Islet precursor cell (in vitro differentiated cells): ENCODE results near the gene WDFY3.

Experiments used
- DNase-seq: peaks from one replicate; pipeline ENCODE4 v3.0.0-alpha.2; 2018

WDFY3 gene

DNA sequence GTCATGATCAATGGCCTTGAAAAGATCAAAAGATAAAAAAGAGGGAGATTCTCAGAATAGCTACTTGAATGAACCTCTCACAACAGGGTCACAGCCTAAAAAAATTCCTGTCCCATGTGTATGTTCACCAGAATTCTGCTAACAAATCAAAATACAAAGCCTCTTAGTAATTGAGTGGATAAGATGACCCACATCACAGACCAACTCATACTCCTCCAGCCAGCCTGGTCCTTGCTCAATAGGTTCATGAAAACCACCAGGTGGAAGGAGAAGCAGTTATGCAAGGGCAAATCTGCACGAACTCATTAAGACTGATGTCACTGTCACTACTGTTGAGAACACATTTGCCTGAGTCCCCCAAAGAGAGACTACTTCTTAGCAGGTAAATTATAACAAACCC is 21.5 kb downstream of the WDFY3 start:
- no peak for DNase-seq

DNA sequence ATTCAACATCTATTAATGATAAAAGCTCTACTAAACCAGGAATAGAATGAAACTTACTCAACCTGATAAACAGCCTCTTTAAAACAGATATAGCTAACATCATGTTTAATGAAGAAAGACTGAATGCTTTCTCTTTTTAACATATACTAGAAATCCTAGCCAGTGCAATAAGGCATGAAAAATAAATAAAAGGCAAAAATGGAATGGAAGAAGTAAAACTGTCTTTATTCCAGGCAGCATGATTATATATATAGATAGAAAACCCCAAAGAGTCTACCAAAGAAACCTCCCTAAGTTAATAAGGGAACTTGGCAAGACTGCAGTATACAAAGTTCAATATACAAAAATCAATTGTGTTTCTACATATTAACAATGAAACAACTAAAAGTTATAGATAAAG is 25.5 kb downstream of the WDFY3 start:
- DNase-seq, result no peak

GRCh38 chr4:84939113-84939512 is 27.4 kb downstream of the WDFY3 start:
- no peak for DNase-seq

DNA sequence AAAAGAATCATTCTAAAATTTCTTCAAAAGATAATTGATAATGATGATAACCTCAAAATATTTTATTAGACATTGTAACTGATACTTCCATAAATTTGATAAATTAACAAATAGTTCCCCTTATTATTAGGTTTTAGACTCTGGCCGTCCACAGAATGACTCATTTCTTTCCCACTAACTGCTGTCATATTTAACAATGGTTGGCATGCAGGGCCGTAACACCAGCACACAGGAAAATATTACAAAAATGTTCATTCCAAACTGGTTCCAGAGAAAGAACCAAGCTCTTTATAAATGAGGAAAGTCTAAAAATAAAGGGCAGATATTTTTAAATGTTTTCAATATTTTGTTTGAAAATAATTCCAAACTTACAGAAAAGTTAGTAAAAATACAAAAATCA is 28.2 kb downstream of the WDFY3 start:
- no peak for DNase-seq

DNA sequence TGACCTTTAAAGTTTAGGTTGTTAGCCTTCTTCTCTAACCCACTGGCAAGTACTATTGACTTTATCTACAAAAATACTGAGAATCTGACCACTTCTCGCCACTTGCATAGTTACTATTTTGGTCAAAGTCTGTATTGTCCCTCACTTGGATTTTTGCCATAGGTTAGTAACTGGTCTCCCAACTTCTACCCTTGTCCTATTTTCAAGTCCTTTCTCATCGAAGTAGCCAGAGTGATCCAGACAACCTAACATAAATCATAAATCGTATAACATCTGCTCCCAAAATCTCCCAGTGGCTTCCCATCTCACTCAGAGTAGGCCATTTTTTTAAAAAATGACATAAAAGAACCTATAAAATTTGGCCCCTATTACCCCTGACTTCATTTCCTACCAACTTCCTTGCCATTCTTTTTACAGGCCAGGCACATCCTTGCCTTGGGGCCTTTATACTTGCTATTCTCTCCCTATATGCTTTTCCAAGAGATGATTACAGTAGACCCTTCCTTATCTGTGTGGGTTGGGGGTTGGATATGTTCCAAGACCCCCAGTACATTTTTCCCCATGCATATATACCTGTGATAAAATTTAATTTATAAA is 29.0 kb downstream of the WDFY3 start:
- no peak for DNase-seq

GRCh38 chr4:84936123-84936522 is 30.4 kb downstream of the WDFY3 start:
- DNase-seq, result no peak

- no peak for DNase-seq
Measured at GRCh38 chr4:84932462-84932861, 34.0 kb downstream of the WDFY3 start.

DNA sequence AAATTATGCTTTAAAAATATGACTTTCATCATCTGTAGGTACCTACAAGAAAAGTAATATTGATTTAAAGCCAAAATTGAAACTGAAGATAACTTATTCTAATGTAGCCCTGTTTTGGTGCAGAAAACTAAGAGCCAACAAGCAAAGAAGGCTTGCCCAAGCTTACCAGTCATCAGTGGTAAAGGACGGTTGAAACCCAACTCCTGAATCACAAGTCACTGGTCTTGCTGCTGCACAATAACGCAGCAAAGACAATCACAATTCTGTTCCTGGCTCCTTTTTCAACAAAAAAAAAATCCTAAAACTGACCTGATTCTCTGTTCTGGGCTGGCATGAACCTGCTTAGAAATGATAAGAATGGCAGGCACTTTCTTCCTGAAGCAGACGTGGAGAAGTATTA is 34.5 kb downstream of the WDFY3 start:
- no peak for DNase-seq

DNA sequence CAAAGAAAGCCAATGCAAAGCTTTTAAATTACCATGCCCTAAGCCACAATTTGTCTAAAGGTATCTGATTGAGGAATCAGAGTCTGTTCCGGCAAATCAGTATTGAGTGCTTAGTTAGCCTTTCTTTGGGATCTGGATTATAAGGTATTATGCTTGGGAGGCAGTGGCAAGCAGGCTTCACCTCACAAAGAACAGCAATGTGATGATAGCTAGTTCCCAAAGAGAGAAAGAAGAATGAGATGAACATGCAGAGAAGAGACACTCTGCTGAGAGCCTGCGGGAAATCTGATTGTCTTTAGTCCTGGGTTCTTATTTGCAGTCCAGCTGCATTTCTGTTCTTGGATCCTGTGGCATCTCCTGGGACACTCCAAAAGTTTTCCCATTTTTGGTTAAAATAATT is 35.2 kb downstream of the WDFY3 start:
- no peak for DNase-seq

DNA sequence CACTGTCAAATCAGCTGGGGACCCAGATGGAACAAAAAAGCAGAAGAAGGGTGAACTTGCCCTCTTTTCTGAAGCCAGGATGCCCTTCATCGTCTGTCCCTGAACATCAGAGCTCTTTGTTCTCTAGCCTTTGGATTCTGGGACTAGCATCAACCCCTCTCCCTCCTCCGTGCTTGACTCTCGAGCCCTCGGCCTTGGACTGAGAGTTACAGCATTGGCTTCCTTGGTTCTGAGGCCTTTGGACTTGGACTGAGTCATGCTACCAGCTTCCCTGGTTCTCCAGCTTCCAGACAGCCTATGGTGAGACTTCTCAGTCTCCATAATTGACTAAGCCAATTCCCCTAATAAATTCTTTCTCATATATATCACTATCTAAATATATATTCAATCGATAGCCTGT is 38.4 kb downstream of the WDFY3 start:
- DNase-seq, result no peak

DNA sequence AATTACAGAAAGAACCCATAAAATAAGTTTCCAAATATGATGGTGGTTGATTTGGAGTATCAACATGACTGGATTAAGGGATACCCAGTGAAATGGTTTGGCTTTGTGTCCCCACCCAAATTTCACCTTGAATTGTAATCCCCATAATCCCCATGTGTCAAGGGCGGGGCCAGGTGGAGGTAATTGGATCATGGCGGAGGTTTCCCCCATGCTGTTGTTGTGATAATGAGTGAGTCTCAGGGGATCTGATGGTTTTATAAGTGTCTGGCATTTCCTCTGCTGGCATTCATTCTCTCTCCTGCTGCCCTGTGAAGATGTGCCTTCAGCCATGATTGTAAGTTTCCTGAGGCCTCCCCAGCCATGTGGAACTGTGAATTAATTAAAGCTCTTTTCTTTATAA is 39.1 kb downstream of the WDFY3 start:
- no peak for DNase-seq

- no peak for DNase-seq
Measured at GRCh38 chr4:84925558-84925957, 40.9 kb downstream of the WDFY3 start.

DNA sequence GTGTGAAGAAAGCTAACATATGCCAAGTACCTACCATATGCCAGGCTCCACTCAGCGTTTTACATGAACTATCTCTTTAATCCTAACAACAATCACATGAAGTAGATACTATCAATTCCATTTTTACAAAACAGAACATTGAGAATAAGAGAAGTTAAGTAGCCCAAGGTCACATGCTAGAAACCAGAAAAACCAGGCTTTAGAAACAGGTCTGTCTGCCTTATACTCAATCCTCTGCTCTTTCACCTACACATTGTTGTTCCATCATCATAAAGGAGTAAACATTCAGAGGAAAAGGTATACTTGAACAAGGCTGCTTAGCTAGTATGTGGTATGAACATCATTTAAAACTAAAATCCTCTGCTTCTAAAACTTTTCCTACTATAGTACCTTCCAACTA is 42.1 kb downstream of the WDFY3 start:
- DNase-seq, result no peak

GRCh38 chr4:84920617-84921016 is 45.9 kb downstream of the WDFY3 start:
- DNase-seq, result no peak

DNA sequence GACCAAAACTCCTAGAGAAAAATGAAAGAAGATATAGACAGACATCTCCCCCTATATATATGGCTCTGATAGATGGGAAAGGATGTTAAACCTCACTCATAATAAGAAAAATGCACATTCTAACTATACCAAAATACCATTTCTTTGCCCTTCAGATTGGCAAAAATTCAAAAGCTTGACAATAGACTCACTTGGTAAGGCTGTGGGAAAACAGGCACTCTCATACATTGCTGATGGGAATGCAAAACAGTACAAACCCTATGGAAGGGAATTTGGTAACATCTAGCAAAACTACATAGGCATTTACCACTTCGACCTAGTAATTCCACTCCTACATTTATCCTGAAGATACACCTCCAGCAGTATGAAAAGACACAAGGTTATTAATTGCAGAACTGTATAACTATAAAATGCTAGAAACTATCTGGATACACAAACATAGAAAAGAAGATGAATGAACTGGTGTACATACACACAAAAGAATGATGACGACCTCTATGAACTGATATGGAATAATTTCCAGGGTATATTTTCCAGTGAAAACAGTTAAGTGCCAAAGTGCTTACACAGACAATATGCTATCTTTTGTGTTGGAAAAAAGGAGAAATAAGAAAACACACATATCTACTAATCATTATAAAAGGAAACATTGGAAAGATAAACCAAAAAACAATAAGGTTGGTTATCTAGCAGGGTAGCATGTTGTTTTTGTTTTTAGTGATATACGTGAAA is 48.5 kb downstream of the WDFY3 start:
- no peak for DNase-seq

DNA sequence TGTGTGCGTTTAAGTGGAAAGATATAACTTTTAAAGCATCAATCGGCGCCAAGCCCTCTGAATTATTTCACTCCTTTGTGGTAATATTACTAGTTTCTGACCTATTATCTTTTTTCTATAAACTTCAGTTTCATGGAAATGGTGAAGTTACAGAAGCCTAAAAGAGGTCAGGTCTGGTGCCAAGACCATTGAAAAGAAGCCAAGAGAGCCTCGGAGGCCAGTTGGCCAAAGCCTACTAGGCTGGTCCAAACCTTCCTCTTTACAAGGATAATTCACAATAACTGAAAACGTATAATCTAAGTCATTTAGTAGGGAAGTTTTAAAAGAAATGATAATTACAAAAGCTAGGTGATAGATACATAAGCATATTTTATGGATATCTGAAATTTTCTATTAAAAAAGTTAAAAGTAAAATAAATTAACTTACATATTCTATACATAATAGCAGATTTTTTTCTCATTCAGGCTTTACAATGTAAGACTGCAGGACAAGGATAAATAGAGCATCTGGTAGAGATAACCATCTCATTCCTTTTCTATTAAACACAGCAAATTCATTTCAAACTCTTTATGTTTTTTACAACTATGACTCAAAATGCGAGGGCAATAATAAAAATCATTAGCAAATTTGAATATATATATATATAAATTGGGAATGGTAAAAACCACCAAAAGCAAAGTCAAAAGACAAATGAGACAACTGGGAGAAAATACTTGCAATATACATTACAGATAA is 49.2 kb downstream of the WDFY3 start:
- no peak for DNase-seq

GRCh38 chr4:84916227-84916626 is 50.3 kb downstream of the WDFY3 start:
- DNase-seq, result no peak

GRCh38 chr4:84915396-84915780 is 51.1 kb downstream of the WDFY3 start:
- no peak for DNase-seq

GRCh38 chr4:84914686-84915395 is 51.6 kb downstream of the WDFY3 start:
- DNase-seq, result no peak

DNA sequence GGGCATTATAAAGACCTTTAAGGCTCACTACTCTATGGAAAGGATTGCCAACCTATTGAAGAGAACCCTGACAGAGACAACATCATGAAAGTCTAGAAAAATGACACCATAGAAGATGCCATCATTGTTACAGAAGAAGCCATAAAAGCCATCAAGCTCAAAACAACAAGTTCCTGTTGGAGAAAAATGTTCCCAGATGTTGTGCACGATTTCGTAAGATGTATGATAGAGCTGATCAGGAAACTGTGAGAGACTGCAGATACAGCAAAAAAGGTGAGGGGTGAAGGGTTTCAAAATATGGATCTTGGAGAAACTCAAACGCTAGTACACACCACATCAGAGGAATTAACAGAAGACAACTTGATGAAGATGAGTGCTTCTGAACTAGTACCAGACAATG is 53.3 kb downstream of the WDFY3 start:
- DNase-seq, result no peak

- no peak for DNase-seq
Measured at GRCh38 chr4:84912741-84913140, 53.7 kb downstream of the WDFY3 start.

- no peak for DNase-seq
Measured at GRCh38 chr4:84908876-84909275, 57.6 kb downstream of the WDFY3 start.

GRCh38 chr4:84907145-84907544 is 59.3 kb downstream of the WDFY3 start:
- no peak for DNase-seq

GRCh38 chr4:84905646-84906045 is 60.8 kb downstream of the WDFY3 start:
- no peak for DNase-seq
